Fibroblast of lung (primary cell): ENCODE results near the gene NF1. TPM values are rescaled to one million over a fixed set of nuclear protein-coding genes. Genes with fewer than 3 reads are reported as not detected.
A peak's percentile ranks its signal among the peaks of the same experiment; 100 is the strongest.

ENCODE experiments used
- DNase-seq, 2 donors: peaks; one replicate each; pipeline versions ENCODE4 v3.0.0 to v3.0.0-alpha.2; 2010; ENCODE audit warnings: low read depth in 2 of 2
- H2AFZ ChIP-seq: 2 replicates; pipeline ENCODE4 v1.5.1; 2012; ENCODE audit warnings: low read length, control low read depth, inconsistent platforms
- H3K27ac ChIP-seq: 2 replicates; pipeline ENCODE4 v1.5.1; 2011; ENCODE audit warnings: low read length, control low read depth; ENCODE audit not compliant: insufficient read depth
- H3K27me3 ChIP-seq: 2 replicates; pipeline ENCODE4 v1.5.1; 2011; ENCODE audit warnings: mild to moderate bottlenecking, low read length; ENCODE audit not compliant: control insufficient read depth, insufficient read depth
- H3K36me3 ChIP-seq: 2 replicates; pipeline ENCODE4 v1.5.1; 2011; ENCODE audit warnings: low read length; ENCODE audit not compliant: control insufficient read depth, insufficient read depth
- H3K4me1 ChIP-seq: 2 replicates; pipeline ENCODE4 v1.5.1; 2011; ENCODE audit warnings: low read length; ENCODE audit not compliant: control insufficient read depth, insufficient read depth; ENCODE audit errors: extremely low read depth
- H3K4me2 ChIP-seq: 2 replicates; pipeline ENCODE4 v1.5.1; 2011; ENCODE audit warnings: low read length, control low read depth; ENCODE audit not compliant: insufficient read depth; ENCODE audit errors: extremely low read depth
- H3K4me3 ChIP-seq, 4 experiments: fragments of 200-600 bp in 1 of 4; sonication (generic) in 1 of 4; replicated peaks in 1 of 4; 2 replicates each; pipeline ENCODE4 v1.5.1; 2011 to 2016; ENCODE audit warnings: low read length in 4 of 4, low read depth in 3 of 4, mild to moderate bottlenecking in 3 of 4, control low read depth in 2 of 4, inconsistent platforms in 1 of 4, mixed read lengths in 1 of 4; ENCODE audit not compliant: insufficient read depth in 1 of 4; ENCODE audit errors: control extremely low read depth in 1 of 4
- H3K79me2 ChIP-seq: 2 replicates; pipeline ENCODE4 v1.5.1; 2012; ENCODE audit warnings: mild to moderate bottlenecking, low read length, inconsistent platforms; ENCODE audit not compliant: control insufficient read depth, insufficient read depth
- H3K9ac ChIP-seq: 2 replicates; pipeline ENCODE4 v1.5.1; 2011; ENCODE audit warnings: mild to moderate bottlenecking, low read length, control low read depth; ENCODE audit not compliant: insufficient read depth
- H3K9me3 ChIP-seq: 2 replicates; pipeline ENCODE4 v1.5.1; 2012; ENCODE audit warnings: low read depth, low read length; ENCODE audit not compliant: control insufficient read depth, insufficient read depth
- H4K20me1 ChIP-seq: 2 replicates; pipeline ENCODE4 v1.5.1; 2011; ENCODE audit warnings: low read length; ENCODE audit not compliant: control insufficient read depth, insufficient read depth; ENCODE audit errors: extremely low read depth
- EZH2 ChIP-seq: IDR thresholded peaks from 2 replicates; pipeline ENCODE4 v1.5.1; 2012; ENCODE audit warnings: low read length, control low read depth, mild to moderate bottlenecking; ENCODE audit errors: missing control alignments
- polyA plus RNA-seq, 2 donors: library from polyadenylated mRNA; depleted of rRNA in 1 of 2; stranded (reverse) in 1 of 2; unstranded in 1 of 2; fragments of >200 nt; gene quantifications; 2 replicates each; pipeline ENCODE4 v1.2.1, GENCODE V29; 2011 to 2012; ENCODE audit warnings: missing spikeins in 1 of 2
- total RNA-seq: library from RNA; depleted of rRNA; stranded (reverse); fragments of >200 nt; gene quantifications from 2 replicates; pipeline ENCODE4 v1.2.1, GENCODE V29; 2014
- TF ChIP-seq, protein P1 (sequence below), 2 donors: IDR thresholded peaks in 1 of 2; conservative IDR thresholded peaks in 1 of 2; 1 replicate in 1 of 2; 2 replicates in 1 of 2; pipeline ENCODE4 v1.5.1; 2011 to 2012; ENCODE audit warnings: low read length in 2 of 2, control low read depth in 1 of 2, inconsistent platforms in 1 of 2, low read depth in 1 of 2, mild to moderate bottlenecking in 1 of 2

Gene NF1
- total and polyA plus RNA-seq, 2 donors (not counting 1 experiment from before 2014, with no cell fraction given) = 52.8 to 78.8 TPM

GRCh38 chr17:31355935-31356334 lies 261.2 kb downstream of the NF1 start:
- Histone ChIP-seq H3K79me2 (no peaks in the 10 kb centered on the region), H3K4me1 (no peaks in the 10 kb centered on the region), H3K36me3 (no peaks in the 10 kb centered on the region), H3K27ac (no peak overlapping the region), H3K9ac (no peak overlapping the region), H2AFZ (no peak overlapping the region), H3K4me2 (no peak overlapping the region), H3K9me3 (no peaks in the 10 kb centered on the region), H4K20me1 (no peaks in the 10 kb centered on the region), H3K4me3 (no peak overlapping the region), H3K27me3 (no peaks in the 10 kb centered on the region)
- DNase-seq = no peak
- TF ChIP-seq, protein P1, sequence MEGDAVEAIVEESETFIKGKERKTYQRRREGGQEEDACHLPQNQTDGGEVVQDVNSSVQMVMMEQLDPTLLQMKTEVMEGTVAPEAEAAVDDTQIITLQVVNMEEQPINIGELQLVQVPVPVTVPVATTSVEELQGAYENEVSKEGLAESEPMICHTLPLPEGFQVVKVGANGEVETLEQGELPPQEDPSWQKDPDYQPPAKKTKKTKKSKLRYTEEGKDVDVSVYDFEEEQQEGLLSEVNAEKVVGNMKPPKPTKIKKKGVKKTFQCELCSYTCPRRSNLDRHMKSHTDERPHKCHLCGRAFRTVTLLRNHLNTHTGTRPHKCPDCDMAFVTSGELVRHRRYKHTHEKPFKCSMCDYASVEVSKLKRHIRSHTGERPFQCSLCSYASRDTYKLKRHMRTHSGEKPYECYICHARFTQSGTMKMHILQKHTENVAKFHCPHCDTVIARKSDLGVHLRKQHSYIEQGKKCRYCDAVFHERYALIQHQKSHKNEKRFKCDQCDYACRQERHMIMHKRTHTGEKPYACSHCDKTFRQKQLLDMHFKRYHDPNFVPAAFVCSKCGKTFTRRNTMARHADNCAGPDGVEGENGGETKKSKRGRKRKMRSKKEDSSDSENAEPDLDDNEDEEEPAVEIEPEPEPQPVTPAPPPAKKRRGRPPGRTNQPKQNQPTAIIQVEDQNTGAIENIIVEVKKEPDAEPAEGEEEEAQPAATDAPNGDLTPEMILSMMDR (conservative IDR thresholded peaks at IDR 0.05 in 1 of 2, IDR thresholded peaks at IDR 0.05 in 1 of 2; ENCODE audit: low read depth in 1 of 2, low read length in 2 of 2) = no peak
- TF ChIP-seq EZH2 = no peak

GRCh38 chr17:31357091-31357490 lies 262.3 kb downstream of the NF1 start:
- no peak overlapping the region for H3K9ac ChIP-seq
- no peak overlapping the region for H3K4me3 ChIP-seq
- DNase-seq = no peak
- no peaks in the 10 kb centered on the region for H3K4me1 ChIP-seq
- no peaks in the 10 kb centered on the region for H3K27me3 ChIP-seq
- H3K27ac ChIP-seq = no peak overlapping the region
- H4K20me1 ChIP-seq = no peaks in the 10 kb centered on the region
- H3K9me3 ChIP-seq = no peaks in the 10 kb centered on the region
- no peak overlapping the region for H2AFZ ChIP-seq
- TF ChIP-seq, protein P1 (conservative IDR thresholded peaks at IDR 0.05 in 1 of 2, IDR thresholded peaks at IDR 0.05 in 1 of 2; ENCODE audit: low read depth in 1 of 2, low read length in 2 of 2) = no peak
- TF ChIP-seq EZH2 = no peak
- H3K79me2 ChIP-seq = no peaks in the 10 kb centered on the region
- H3K36me3 ChIP-seq = no peaks in the 10 kb centered on the region
- no peak overlapping the region for H3K4me2 ChIP-seq

DNA sequence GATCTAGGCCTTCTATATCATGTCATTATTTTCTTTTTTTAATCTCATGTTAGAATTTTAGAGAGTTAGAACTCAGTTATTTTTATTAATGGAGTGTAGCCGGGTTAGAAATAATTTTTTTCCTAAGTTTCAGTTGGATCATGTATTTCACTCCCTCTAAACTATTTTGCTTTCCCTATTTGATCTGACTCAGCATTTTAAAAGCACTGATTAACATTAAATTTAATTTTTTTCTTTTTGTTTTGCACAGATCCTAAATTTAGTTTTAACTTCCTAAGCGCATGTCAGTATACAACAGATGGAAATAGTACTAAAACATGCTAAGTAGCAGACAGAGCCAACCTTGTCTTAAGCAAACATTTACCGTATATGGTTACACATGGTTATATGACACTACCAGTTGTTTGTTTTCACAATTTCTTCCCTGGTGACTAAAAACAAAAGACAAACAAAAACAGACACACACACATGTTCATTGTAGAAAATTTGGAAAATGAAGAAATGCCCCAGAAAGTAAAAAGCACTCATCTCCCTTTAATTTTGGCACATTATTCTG lies 263.1 kb downstream of the NF1 start:
- no peak overlapping the region for H2AFZ ChIP-seq
- H4K20me1 ChIP-seq = no peaks in the 10 kb centered on the region
- no peaks in the 10 kb centered on the region for H3K27me3 ChIP-seq
- no peak overlapping the region for H3K27ac ChIP-seq
- H3K4me3 ChIP-seq = no peak overlapping the region
- H3K4me1 ChIP-seq = no peaks in the 10 kb centered on the region
- H3K9me3 ChIP-seq = no peaks in the 10 kb centered on the region
- TF ChIP-seq, protein P1 (conservative IDR thresholded peaks at IDR 0.05 in 1 of 2, IDR thresholded peaks at IDR 0.05 in 1 of 2; ENCODE audit: low read depth in 1 of 2, low read length in 2 of 2) = no peak
- no peak for TF ChIP-seq EZH2
- no peaks in the 10 kb centered on the region for H3K79me2 ChIP-seq
- no peak overlapping the region for H3K4me2 ChIP-seq
- H3K9ac ChIP-seq = no peak overlapping the region
- no peaks in the 10 kb centered on the region for H3K36me3 ChIP-seq
- peak in 1 of 2 donors; percentile 75 for DNase-seq
